HFFc6 (cell line): ENCODE measurements around the gene MS4A4A. TPM values are rescaled to one million over a fixed set of nuclear protein-coding genes. Genes with fewer than 3 reads are reported as not detected.
A peak's percentile ranks its signal among the peaks of the same experiment; 100 is the strongest.

Experiments
- DNase-seq: peaks from one replicate; pipeline ENCODE4 v3.0.0-alpha.2; 2018
- H3K27ac Mint-ChIP-seq: 2 replicates; pipeline ENCODE4 v1.8.0; 2020; ENCODE audit warnings: mild to moderate bottlenecking, mixed read lengths
- H3K27me3 Mint-ChIP-seq: 2 replicates; pipeline ENCODE4 v1.8.0; 2021; ENCODE audit warnings: mild to moderate bottlenecking, moderate library complexity, mixed read lengths; ENCODE audit not compliant: insufficient read depth
- H3K36me3 Mint-ChIP-seq: 2 replicates; pipeline ENCODE4 v1.8.0; 2021; ENCODE audit warnings: low read depth, mixed read lengths
- H3K4me1 Mint-ChIP-seq: 2 replicates; pipeline ENCODE4 v1.8.0; 2020; ENCODE audit warnings: low read depth, mixed read lengths
- H3K4me3 Mint-ChIP-seq: 2 replicates; pipeline ENCODE4 v1.8.0; 2020; ENCODE audit warnings: mild to moderate bottlenecking, moderate library complexity, mixed read lengths
- H3K9me3 Mint-ChIP-seq: 2 replicates; pipeline ENCODE4 v1.8.0; 2020; ENCODE audit warnings: mild to moderate bottlenecking, mixed read lengths
- total RNA-seq, 6 experiments: library from RNA; stranded (reverse); fragmentation: NEBNext Ultra II Directional; extraction: Animal tissue kit (Norgen Biotek cat#: 25700); gene quantifications; 2 replicates in 1 of 6; 3 replicates in 5 of 6; pipeline ENCODE4 v1.2.3, GENCODE V29; 2021
- TF ChIP-seq, protein P1 (sequence below): fragments of 200-600 bp; sonication (generic); IDR thresholded peaks from 2 replicates; pipeline ENCODE4 v1.5.0; 2021; ENCODE audit warnings: antibody characterized with exemption, mild to moderate bottlenecking

Gene MS4A4A
- total RNA-seq, 6 experiments from 2014 or later = not detected

DNA sequence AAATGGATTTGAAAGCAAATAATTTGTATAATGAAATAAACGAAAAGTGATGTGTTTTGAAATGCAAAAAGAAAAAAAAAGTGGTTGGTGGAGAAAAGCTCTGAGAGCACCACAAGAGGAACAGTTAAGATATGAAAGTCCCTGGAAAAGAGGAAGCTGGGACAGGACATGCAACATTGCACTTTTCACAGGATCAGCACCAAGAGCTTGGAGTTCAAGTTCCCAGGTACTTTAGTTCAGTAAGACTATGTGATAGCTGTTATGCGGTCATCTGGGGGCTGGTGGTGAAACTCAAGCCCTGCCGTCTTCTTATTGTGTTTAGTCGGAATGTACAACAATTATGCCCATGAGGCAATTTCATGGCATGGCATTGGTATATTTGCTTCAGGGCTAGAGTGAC, 17.1 kb upstream of the MS4A4A start:
- H3K4me1 Mint-ChIP-seq = no peaks in the 10 kb centered on the region
- TF ChIP-seq, protein P1, sequence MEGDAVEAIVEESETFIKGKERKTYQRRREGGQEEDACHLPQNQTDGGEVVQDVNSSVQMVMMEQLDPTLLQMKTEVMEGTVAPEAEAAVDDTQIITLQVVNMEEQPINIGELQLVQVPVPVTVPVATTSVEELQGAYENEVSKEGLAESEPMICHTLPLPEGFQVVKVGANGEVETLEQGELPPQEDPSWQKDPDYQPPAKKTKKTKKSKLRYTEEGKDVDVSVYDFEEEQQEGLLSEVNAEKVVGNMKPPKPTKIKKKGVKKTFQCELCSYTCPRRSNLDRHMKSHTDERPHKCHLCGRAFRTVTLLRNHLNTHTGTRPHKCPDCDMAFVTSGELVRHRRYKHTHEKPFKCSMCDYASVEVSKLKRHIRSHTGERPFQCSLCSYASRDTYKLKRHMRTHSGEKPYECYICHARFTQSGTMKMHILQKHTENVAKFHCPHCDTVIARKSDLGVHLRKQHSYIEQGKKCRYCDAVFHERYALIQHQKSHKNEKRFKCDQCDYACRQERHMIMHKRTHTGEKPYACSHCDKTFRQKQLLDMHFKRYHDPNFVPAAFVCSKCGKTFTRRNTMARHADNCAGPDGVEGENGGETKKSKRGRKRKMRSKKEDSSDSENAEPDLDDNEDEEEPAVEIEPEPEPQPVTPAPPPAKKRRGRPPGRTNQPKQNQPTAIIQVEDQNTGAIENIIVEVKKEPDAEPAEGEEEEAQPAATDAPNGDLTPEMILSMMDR = no peak
- H3K27ac Mint-ChIP-seq = no peak overlapping the region
- H3K27me3 Mint-ChIP-seq = peaks cover 2% of the 10 kb centered on the region; the same call in 1 of the 2 replicates
- H3K36me3 Mint-ChIP-seq = no peaks in the 10 kb centered on the region
- H3K4me3 Mint-ChIP-seq = no peak overlapping the region
- peaks cover 3% of the 10 kb centered on the region; the same call in 1 of the 2 replicates for H3K9me3 Mint-ChIP-seq
- DNase-seq = no peak

DNA sequence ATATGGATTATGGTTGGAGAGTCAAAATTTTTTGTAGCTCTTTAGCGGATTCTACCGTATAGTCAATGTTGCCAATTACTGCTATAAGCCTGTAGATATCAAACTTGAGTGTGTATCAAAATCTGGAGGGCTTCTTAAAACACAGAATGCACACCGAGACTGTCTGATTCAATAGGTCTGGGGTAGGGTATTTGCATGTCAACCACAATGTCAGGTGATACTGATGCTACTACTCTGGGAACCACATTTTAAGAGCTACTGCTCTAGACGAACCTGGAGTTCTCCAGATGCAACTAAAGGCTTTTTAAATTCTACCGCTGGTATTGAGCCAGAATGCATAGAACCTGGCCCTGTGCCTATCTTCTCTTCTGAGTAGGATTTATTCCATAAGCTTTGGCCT, 15.8 kb upstream of the MS4A4A start:
- DNase-seq = no peak
- Mint-ChIP-seq H3K36me3 (no peaks in the 10 kb centered on the region), H3K27me3 (peaks cover 2% of the 10 kb centered on the region; the same call in 1 of the 2 replicates), H3K27ac (no peak overlapping the region), H3K4me3 (no peak overlapping the region), H3K4me1 (no peaks in the 10 kb centered on the region), H3K9me3 (no peaks in the 10 kb centered on the region)
- TF ChIP-seq, protein P1 = no peak

DNA sequence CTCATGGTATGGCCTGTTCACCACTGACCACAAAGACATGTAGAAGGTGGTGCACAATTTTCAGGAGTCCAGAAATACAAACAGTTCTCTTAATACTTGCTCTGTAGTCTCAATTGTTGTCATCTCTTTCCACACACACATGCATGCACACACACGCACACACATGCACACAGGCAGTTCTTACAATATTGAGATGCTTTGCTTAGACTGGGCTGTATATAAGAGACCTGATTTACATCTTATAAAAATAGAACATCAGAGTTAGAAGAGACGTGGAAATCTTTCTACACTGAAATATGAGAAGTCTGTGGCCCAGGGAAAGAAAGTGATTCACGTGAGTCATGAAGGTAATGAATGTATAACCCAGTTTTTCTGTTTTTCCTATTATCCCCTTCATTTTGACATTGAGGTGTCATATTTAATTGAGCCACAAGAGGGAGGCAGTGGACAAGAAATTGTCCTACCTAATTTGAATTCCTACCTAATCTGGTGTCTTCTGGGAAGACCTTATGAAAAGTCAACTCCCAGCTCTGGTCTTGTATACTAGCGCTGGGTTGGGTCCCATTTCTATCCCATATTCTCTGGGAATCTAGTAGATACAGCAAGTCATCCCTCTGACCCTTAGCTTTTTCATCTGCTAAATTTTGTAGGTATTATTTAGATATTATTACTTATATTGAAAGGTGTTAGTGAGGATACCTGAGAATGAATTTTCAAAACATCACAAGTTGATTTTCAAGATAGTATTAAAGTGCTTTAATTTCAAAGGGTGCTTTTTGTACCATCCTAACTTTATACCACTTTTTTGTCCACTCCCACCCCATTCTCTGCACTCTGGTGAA, 14.9 kb upstream of the MS4A4A start:
- Mint-ChIP-seq H3K4me3 (no peak overlapping the region), H3K36me3 (no peaks in the 10 kb centered on the region), H3K4me1 (no peaks in the 10 kb centered on the region), H3K27ac (no peak overlapping the region), H3K27me3 (peaks cover 2% of the 10 kb centered on the region; the same call in 1 of the 2 replicates), H3K9me3 (no peaks in the 10 kb centered on the region)
- TF ChIP-seq, protein P1 = peak; percentile 84
- DNase-seq = peak; percentile 27

DNA sequence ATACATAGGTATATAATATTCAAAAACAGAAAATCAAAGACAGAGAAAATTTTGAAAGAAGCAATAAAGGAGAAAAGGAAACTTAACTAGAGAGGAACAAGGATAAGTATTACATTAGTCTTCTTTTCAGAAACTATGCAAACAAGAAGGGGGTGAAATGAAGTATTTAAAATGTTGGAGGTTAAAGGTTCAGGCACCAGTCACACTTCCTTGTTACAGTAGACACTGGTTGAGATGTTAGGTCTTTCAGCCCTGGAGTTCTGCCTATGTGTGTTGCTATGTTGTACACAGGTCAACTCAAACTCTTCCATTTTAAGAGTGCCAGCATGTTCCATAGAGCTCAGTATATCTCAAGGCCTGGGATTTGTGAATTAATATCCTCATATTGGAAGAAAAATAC, 6.0 kb upstream of the MS4A4A start:
- Mint-ChIP-seq H3K27ac (no peak overlapping the region), H3K4me3 (no peak overlapping the region), H3K27me3 (no peaks in the 10 kb centered on the region), H3K9me3 (peaks cover 5% of the 10 kb centered on the region), H3K4me1 (no peaks in the 10 kb centered on the region), H3K36me3 (no peaks in the 10 kb centered on the region)
- TF ChIP-seq, protein P1 = no peak
- no peak for DNase-seq

DNA sequence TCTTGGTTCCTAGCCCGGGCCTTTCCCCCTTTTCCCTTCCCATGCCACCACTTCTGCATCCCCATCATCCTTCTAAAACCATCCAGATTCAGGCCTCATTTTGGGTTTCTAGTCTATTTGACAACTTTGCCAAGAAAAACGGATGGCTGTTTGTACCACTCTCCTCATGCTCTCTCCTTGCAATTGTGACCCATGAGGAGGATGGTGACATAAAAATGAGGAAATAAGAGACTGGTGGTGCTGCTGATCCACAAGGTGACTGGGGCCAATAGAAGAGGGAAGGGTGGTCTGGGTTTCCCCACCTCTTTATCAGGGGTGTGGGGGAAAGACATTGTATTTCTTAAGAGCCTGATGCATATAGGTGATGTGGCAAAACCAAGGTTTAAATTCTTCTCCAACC, 1.0 kb downstream of the MS4A4A start:
- Mint-ChIP-seq H3K4me3 (no peak overlapping the region), H3K9me3 (peaks cover 20% of the 10 kb centered on the region), H3K4me1 (no peaks in the 10 kb centered on the region), H3K27ac (no peak overlapping the region), H3K36me3 (no peaks in the 10 kb centered on the region), H3K27me3 (no peaks in the 10 kb centered on the region; the same call in 1 of the 2 replicates)
- DNase-seq = no peak
- TF ChIP-seq, protein P1 = no peak
